Esophagus muscularis mucosa (tissue), 4 donors: ENCODE measurements around the gene SCLT1. TPM values are rescaled to one million over a fixed set of nuclear protein-coding genes. Genes with fewer than 3 reads are reported as not detected.

Experiments
- DNase-seq: peaks from one replicate; pipeline ENCODE4 v3.0.0-alpha.2; 2017; ENCODE audit errors: extremely low spot score
- H3K27ac ChIP-seq, 4 donors: fragments of 200-600 bp; sonication (generic); replicated peaks in 1 of 4; 1 replicate in 3 of 4; 2 replicates in 1 of 4; pipeline ENCODE4 v1.5.1; 2016 to 2019; ENCODE audit warnings: mild to moderate bottlenecking in 1 of 4
- H3K27me3 ChIP-seq, 4 donors: fragments of 200-600 bp; sonication (generic); one replicate each; pipeline versions ENCODE4 v1.5.1 to v1.6.0; 2016 to 2019
- H3K36me3 ChIP-seq, 4 donors: fragments of 200-600 bp; sonication (generic); one replicate each; pipeline ENCODE4 v1.5.1; 2016 to 2019
- H3K4me1 ChIP-seq, 4 donors: fragments of 200-600 bp; sonication (generic); one replicate each; pipeline ENCODE4 v1.5.1; 2016 to 2019
- H3K4me3 ChIP-seq, 4 donors: fragments of 200-600 bp; sonication (generic); 1 replicate in 2 of 4; 2 replicates in 2 of 4; pipeline ENCODE4 v1.5.1; 2016 to 2019; ENCODE audit warnings: mild to moderate bottlenecking in 4 of 4, moderate library complexity in 1 of 4
- H3K9me3 ChIP-seq, 4 donors: fragments of 200-600 bp; sonication (generic); 1 replicate in 3 of 4; 2 replicates in 1 of 4; pipeline ENCODE4 v1.5.1; 2016 to 2019
- CTCF ChIP-seq, 3 experiments: fragments of 200-600 bp in 2 of 3; fragments of 450-650 bp in 1 of 3; sonication (generic) in 2 of 3; IDR thresholded peaks; one replicate each; pipeline ENCODE4 v1.5.1; 2017 to 2019; ENCODE audit warnings: antibody characterized with exemption in 3 of 3, mild to moderate bottlenecking in 2 of 3, moderate library complexity in 1 of 3
- EP300 ChIP-seq: sonication (generic); formaldehyde crosslinking; IDR thresholded peaks from one replicate; pipeline ENCODE4 v1.6.1; 2017; ENCODE audit warnings: antibody characterized with exemption
- POLR2A ChIP-seq: fragments of 450-650 bp; IDR thresholded peaks from one replicate; pipeline ENCODE4 v1.6.1; 2017; ENCODE audit warnings: antibody characterized with exemption, moderate library complexity, mild to moderate bottlenecking, low read depth
- POLR2AphosphoS5 ChIP-seq, 2 donors: sonication (generic); formaldehyde crosslinking; IDR thresholded peaks; one replicate each; pipeline ENCODE4 v1.6.1; 2017; ENCODE audit warnings: antibody characterized with exemption in 2 of 2
- WGBS: methylation state at CpG from one replicate; pipeline ENCODE4 v1.1.5; 2018; 5-methylcytosine and 5-hydroxymethylcytosine counted together
- intact Hi-C: fragments of 100-400 bp; cut with DNase I; formaldehyde crosslinking; loops from one replicate; pipeline ENCODE4 v1.15.1; 2023
- total RNA-seq, 4 donors: library from RNA; depleted of rRNA; stranded (reverse); fragments of >200 nt; gene quantifications; one replicate each; pipeline versions ENCODE4 v1.1.0 to v1.2.1, GENCODE V29; 2016

Gene SCLT1
- total RNA-seq, 4 donors from 2014 or later = 6.4 to 12.5 (median 9.7) TPM

GRCh38 chr4:128908735-128909134 is 184.6 kb downstream of the SCLT1 start:
- Histone ChIP-seq H3K4me3 (no peak overlapping the region), H3K27me3 (no peaks in the 10 kb centered on the region), H3K27ac (no peak overlapping the region), H3K9me3 (no peaks in the 10 kb centered on the region), H3K36me3 (no peaks in the 10 kb centered on the region), H3K4me1 (no peaks in the 10 kb centered on the region)
- TF ChIP-seq CTCF (IDR thresholded peaks at IDR 0.05) (no peak), POLR2A (no peak), EP300 (no peak), POLR2AphosphoS5 (IDR thresholded peaks at IDR 0.05) (no peak)
- intact Hi-C loops = no loop called here
- 88% methylated on average over 5 of the region's 5 CpGs for WGBS
- no peak for DNase-seq

DNA sequence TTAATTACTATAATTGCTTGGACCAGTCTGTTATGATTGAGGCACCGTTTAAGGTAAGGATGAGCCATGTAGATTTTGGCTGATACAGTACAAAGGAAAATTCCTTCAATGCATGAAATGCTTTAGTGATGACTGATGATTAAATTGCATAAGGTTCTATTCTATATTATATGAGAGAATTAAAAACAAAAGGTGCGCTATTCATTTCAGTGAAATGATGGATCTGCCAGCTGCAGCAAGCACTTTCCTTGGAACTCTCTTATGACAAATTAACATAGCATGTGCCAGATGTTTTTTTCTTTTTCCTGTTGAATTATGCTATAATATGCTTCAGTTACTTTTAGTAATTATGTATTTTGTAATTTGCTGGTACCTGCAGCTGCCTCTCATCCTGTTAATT is 185.4 kb downstream of the SCLT1 start:
- Histone ChIP-seq H3K27me3 (no peaks in the 10 kb centered on the region), H3K4me1 (no peaks in the 10 kb centered on the region), H3K27ac (no peak overlapping the region), H3K36me3 (no peaks in the 10 kb centered on the region), H3K9me3 (no peaks in the 10 kb centered on the region), H3K4me3 (no peak overlapping the region)
- TF ChIP-seq CTCF (IDR thresholded peaks at IDR 0.05) (no peak), POLR2A (no peak), POLR2AphosphoS5 (IDR thresholded peaks at IDR 0.05) (no peak), EP300 (no peak)
- 67% methylated on average over 2 of the region's 2 CpGs for WGBS
- DNase-seq = no peak
- intact Hi-C loops = no loop called here

DNA sequence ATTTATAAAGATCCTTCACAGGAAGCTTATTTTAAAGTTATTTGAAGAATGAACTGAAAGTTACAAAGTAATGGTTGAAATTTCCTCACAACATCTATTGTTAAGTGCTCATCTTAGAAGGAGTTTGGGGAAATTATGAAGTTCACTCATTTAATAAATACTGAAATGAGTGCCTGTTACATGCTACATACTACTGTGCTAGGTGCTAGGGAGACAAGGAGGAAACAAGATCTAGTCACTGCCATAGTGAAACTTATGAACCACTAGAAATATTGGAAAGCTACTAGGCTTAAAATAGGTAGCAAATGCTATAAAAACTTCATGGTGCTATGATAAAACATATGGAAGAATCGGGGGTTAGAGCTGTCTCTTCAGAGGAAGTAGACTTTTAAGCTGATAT is 186.8 kb downstream of the SCLT1 start:
- no peaks in the 10 kb centered on the region for H3K4me1 ChIP-seq
- no peaks in the 10 kb centered on the region for H3K9me3 ChIP-seq
- intact Hi-C loops = no loop called here
- H3K27ac ChIP-seq = no peak overlapping the region
- WGBS = 84% methylated on average over 1 of the region's 1 CpG
- no peak for TF ChIP-seq EP300
- no peak for TF ChIP-seq POLR2AphosphoS5 (IDR thresholded peaks at IDR 0.05)
- no peak for TF ChIP-seq CTCF (IDR thresholded peaks at IDR 0.05)
- TF ChIP-seq POLR2A = no peak
- no peaks in the 10 kb centered on the region for H3K36me3 ChIP-seq
- no peak for DNase-seq
- H3K4me3 ChIP-seq = no peak overlapping the region
- no peaks in the 10 kb centered on the region for H3K27me3 ChIP-seq

DNA sequence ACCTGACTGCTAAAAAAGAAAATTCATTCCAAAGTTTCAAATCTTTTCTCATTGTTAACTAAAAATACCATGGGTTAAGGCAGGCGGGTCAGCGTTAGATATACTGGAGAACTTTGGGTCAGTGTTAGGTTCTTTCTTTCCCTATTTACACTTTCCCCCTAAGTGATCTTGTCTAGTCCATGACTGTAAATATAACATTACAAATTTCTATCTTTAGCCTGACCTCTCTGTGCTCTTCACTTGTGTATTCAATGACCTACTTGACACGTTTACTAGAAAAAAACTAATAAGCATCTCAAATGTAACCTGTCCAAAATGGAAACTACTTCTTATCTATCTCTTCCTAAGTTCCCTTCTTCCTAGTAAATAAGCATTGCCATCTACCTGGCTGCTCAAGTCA is 188.5 kb downstream of the SCLT1 start:
- intact Hi-C loops = no loop called here
- 95% methylated on average over 3 of the region's 3 CpGs for WGBS
- Histone ChIP-seq H3K4me1 (no peaks in the 10 kb centered on the region), H3K9me3 (no peaks in the 10 kb centered on the region), H3K4me3 (no peak overlapping the region), H3K36me3 (no peaks in the 10 kb centered on the region), H3K27me3 (no peaks in the 10 kb centered on the region), H3K27ac (no peak overlapping the region)
- DNase-seq = no peak
- TF ChIP-seq POLR2AphosphoS5 (IDR thresholded peaks at IDR 0.05) = no peak
- TF ChIP-seq POLR2A = no peak
- no peak for TF ChIP-seq EP300
- no peak for TF ChIP-seq CTCF (IDR thresholded peaks at IDR 0.05)

- no peaks in the 10 kb centered on the region for H3K36me3 ChIP-seq
- no peaks in the 10 kb centered on the region for H3K4me1 ChIP-seq
- TF ChIP-seq EP300 (no peak), POLR2AphosphoS5 (IDR thresholded peaks at IDR 0.05) (no peak), POLR2A (no peak), CTCF (IDR thresholded peaks at IDR 0.05) (no peak)
- H3K27me3 ChIP-seq = no peaks in the 10 kb centered on the region
- WGBS = 86% methylated on average over 4 of the region's 4 CpGs
- intact Hi-C loops = no loop called here
- H3K4me3 ChIP-seq = no peak overlapping the region
- H3K27ac ChIP-seq = no peak overlapping the region
- no peak for DNase-seq
- H3K9me3 ChIP-seq = no peaks in the 10 kb centered on the region
These were observed 212.7 kb downstream of the SCLT1 start for GRCh38 chr4:128880662-128881061.
